Thymus (tissue), 11 donors: ENCODE data around the gene CDC42. TPM values are rescaled to one million over a fixed set of nuclear protein-coding genes. Genes with fewer than 3 reads are reported as not detected.

ENCODE experiments used
- DNase-seq, 9 donors: peaks; one replicate each; pipeline ENCODE4 v3.0.0-alpha.2; 2013; ENCODE audit warnings: low spot score in 9 of 9, low read depth in 6 of 9, missing footprints in 1 of 9
- H3K27ac ChIP-seq, 2 donors: one replicate each; pipeline ENCODE4 v1.5.1; 2013; ENCODE audit warnings: control low read depth in 1 of 2, low read depth in 1 of 2, low read length in 1 of 2, mild to moderate bottlenecking in 1 of 2, moderate library complexity in 1 of 2
- H3K27me3 ChIP-seq, 2 donors: one replicate each; pipeline ENCODE4 v1.5.1; 2013; ENCODE audit warnings: low read length in 1 of 2; ENCODE audit not compliant: control insufficient read depth in 2 of 2, insufficient read depth in 1 of 2
- H3K36me3 ChIP-seq, 2 donors: one replicate each; pipeline ENCODE4 v1.5.1; 2013; ENCODE audit warnings: low read length in 1 of 2, mild to moderate bottlenecking in 1 of 2, moderate library complexity in 1 of 2; ENCODE audit not compliant: control insufficient read depth in 2 of 2, insufficient read depth in 2 of 2
- H3K4me1 ChIP-seq, 2 donors: one replicate each; pipeline ENCODE4 v1.5.1; 2013; ENCODE audit warnings: low read length in 2 of 2; ENCODE audit not compliant: control insufficient read depth in 2 of 2, insufficient read depth in 2 of 2
- H3K4me3 ChIP-seq, 2 donors: one replicate each; pipeline ENCODE4 v1.5.1; 2013; ENCODE audit warnings: low read length in 2 of 2, control low read depth in 1 of 2, mild to moderate bottlenecking in 1 of 2
- H3K9me3 ChIP-seq, 2 donors: one replicate each; pipeline ENCODE4 v1.5.1; 2013; ENCODE audit warnings: low read length in 1 of 2, mild to moderate bottlenecking in 1 of 2; ENCODE audit not compliant: control insufficient read depth in 2 of 2, insufficient read depth in 1 of 2
- WGBS: extraction: QIAGEN DNeasy Blood & Tissue Kit; methylation state at CpG from one replicate; pipeline ENCODE4 v1.1.7; 2013; 5-methylcytosine and 5-hydroxymethylcytosine counted together
- polyA plus RNA-seq: library from polyadenylated mRNA; stranded (reverse); fragments of 200-250 nt; gene quantifications from one replicate; pipeline ENCODE4 v1.2.3, GENCODE V29; 2013
- total RNA-seq: library from RNA; stranded (reverse); fragments of 120-200 nt; gene quantifications from one replicate; pipeline ENCODE4 v1.2.4, GENCODE V29; 2013
- donor health status: healthy.

CDC42 gene
- total and polyA plus RNA-seq, 2 donors: 227 to 333 TPM

GRCh38 chr1:22056043-22056442 lies 3.5 kb downstream of the CDC42 start:
- Histone ChIP-seq H3K36me3 (peaks cover 6% of the 10 kb centered on the region in 2 donors), H3K9me3 (no peaks in the 10 kb centered on the region), H3K27me3 (no peaks in the 10 kb centered on the region), H3K4me1 (peaks cover 9 to 12% of the 10 kb centered on the region in 2 donors), H3K4me3 (no peak overlapping the region), H3K27ac (no peak overlapping the region)
- 92% methylated on average over 1 of the region's 1 CpG for WGBS
- no peak for DNase-seq

DNA sequence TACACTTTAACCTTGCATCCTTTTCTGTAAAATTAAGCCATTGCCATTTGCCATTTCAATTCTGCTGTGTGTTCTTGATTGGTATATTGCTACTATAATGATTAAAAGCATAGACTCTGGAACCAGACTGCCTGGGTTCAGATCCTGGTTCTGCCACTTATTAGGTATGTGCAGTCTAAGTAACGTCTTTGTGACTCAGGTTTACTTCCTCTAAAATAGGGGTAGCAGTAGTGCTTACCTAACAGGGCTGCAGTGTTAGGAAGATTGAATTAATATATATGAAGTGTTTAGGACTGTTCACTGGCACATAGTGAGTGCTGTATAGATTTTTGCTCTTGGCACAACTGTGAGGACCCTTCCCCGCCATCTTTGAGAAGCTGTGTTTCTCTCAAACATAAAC lies 4.4 kb downstream of the CDC42 start:
- H3K27me3 ChIP-seq: no peaks in the 10 kb centered on the region
- no peaks in the 10 kb centered on the region for H3K9me3 ChIP-seq
- peaks cover 9 to 11% of the 10 kb centered on the region in 2 donors for H3K4me1 ChIP-seq
- no peak overlapping the region for H3K4me3 ChIP-seq
- no peak overlapping the region for H3K27ac ChIP-seq
- 77% methylated on average over 2 of the region's 2 CpGs for WGBS
- DNase-seq: no peak
- H3K36me3 ChIP-seq: peaks cover 6% of the 10 kb centered on the region in 2 donors

GRCh38 chr1:22057861-22058260 lies 5.4 kb downstream of the CDC42 start:
- Histone ChIP-seq H3K4me1 (peaks cover 8 to 9% of the 10 kb centered on the region in 2 donors), H3K4me3 (no peak overlapping the region), H3K9me3 (no peaks in the 10 kb centered on the region), H3K27ac (no peak overlapping the region), H3K27me3 (no peaks in the 10 kb centered on the region), H3K36me3 (peaks cover 6% of the 10 kb centered on the region in 2 donors)
- WGBS: 96% methylated on average over 10 of the region's 10 CpGs
- DNase-seq: no peak

- peaks cover 0 to 3% of the 10 kb centered on the region in 2 donors for H3K9me3 ChIP-seq
- DNase-seq: no peak
- peaks cover 4 to 10% of the 10 kb centered on the region in 2 donors for H3K36me3 ChIP-seq
- 87% methylated on average over 12 of the region's 12 CpGs for WGBS
- H3K27ac ChIP-seq: no peak overlapping the region
- H3K27me3 ChIP-seq: no peaks in the 10 kb centered on the region
- no peaks in the 10 kb centered on the region for H3K4me1 ChIP-seq
- no peak overlapping the region for H3K4me3 ChIP-seq
Observed at GRCh38 chr1:22064751-22065402, 12.4 kb downstream of the CDC42 start.

DNA sequence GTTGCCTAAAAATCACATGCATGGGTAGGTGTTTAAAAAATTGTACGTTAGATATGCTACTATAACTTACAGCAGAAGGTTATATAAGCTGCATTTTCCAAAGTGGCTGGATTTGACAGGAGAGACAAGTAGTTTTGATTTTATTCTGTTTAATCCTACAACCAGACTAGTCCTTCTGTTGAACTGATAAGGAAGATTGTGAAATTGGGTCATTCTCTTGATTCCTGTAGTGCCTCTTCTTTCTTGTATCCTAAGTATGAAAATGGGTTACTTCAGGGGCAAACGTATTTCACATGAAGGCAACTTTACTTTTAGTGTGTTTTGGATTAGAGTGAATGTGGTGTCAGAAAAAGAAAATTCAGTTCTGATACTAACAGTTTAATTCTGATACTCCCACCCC lies 19.0 kb downstream of the CDC42 start:
- H3K27me3 ChIP-seq: no peaks in the 10 kb centered on the region
- no peak overlapping the region for H3K4me3 ChIP-seq
- 96% methylated on average over 2 of the region's 2 CpGs for WGBS
- DNase-seq: no peak
- peaks cover 0 to 5% of the 10 kb centered on the region in 2 donors for H3K36me3 ChIP-seq
- H3K9me3 ChIP-seq: peaks cover 0 to 3% of the 10 kb centered on the region in 2 donors
- no peak overlapping the region for H3K27ac ChIP-seq
- peaks cover 0 to 2% of the 10 kb centered on the region in 2 donors for H3K4me1 ChIP-seq

DNA sequence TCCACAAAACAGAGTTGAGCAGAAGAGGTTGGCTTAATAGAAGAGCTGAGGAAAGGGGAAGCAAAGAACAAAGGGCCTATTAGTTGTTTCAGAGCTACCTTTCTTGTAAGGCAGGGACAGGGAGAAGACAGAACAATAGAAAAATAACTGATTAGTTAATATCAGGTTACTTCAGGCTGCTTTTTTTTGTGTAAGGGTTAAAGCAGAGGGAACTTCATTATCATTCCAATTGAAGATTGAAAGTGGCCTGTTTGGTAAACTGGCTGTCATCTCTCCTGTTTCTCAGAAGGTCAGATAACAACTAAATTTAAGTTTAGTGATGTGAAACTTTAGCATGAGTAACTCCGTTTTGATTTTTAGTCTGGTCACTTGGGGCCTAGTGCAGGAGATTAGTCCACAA lies 22.3 kb downstream of the CDC42 start:
- Histone ChIP-seq H3K27ac (no peak overlapping the region), H3K36me3 (peaks cover 5 to 12% of the 10 kb centered on the region in 2 donors), H3K27me3 (no peaks in the 10 kb centered on the region), H3K4me3 (no peak overlapping the region), H3K9me3 (peaks cover 0 to under 1% of the 10 kb centered on the region in 2 donors), H3K4me1 (peaks cover 0 to 2% of the 10 kb centered on the region in 2 donors)
- WGBS: 45% methylated on average over 1 of the region's 1 CpG
- DNase-seq: no peak

GRCh38 chr1:22075718-22076117 lies 23.2 kb downstream of the CDC42 start:
- Histone ChIP-seq H3K4me1 (peaks cover 0 to 2% of the 10 kb centered on the region in 2 donors), H3K36me3 (peaks cover 5 to 21% of the 10 kb centered on the region in 2 donors), H3K27ac (no peak overlapping the region)

GRCh38 chr1:22076346-22076745 lies 23.8 kb downstream of the CDC42 start:
- no peaks in the 10 kb centered on the region for H3K9me3 ChIP-seq
- no peak for DNase-seq

More at GRCh38 chr1:22075718-22076117, 23.2 kb downstream of the CDC42 start:
- DNase-seq: no peak
- no peaks in the 10 kb centered on the region for H3K9me3 ChIP-seq
- 29% methylated on average over 2 of the region's 2 CpGs for WGBS
- H3K27me3 ChIP-seq: no peaks in the 10 kb centered on the region
- no peak overlapping the region for H3K4me3 ChIP-seq

GRCh38 chr1:22077728-22078127 lies 25.2 kb downstream of the CDC42 start:
- Histone ChIP-seq H3K27ac (no peak overlapping the region), H3K36me3 (peaks cover 18 to 29% of the 10 kb centered on the region in 2 donors), H3K9me3 (no peaks in the 10 kb centered on the region), H3K27me3 (no peaks in the 10 kb centered on the region), H3K4me1 (peaks cover 0 to 2% of the 10 kb centered on the region in 2 donors), H3K4me3 (no peak overlapping the region)
- DNase-seq: no peak
- WGBS: 74% methylated on average over 5 of the region's 5 CpGs

More at GRCh38 chr1:22076346-22076745, 23.8 kb downstream of the CDC42 start:
- no peak overlapping the region for H3K27ac ChIP-seq
- 90% methylated on average over 3 of the region's 3 CpGs for WGBS
- no peaks in the 10 kb centered on the region for H3K27me3 ChIP-seq
- H3K36me3 ChIP-seq: peaks cover 11 to 22% of the 10 kb centered on the region in 2 donors
- H3K4me3 ChIP-seq: no peak overlapping the region
- peaks cover 0 to 2% of the 10 kb centered on the region in 2 donors for H3K4me1 ChIP-seq
